B cell (primary cell): ENCODE results near the gene ASB11. TPM values are rescaled to one million over a fixed set of nuclear protein-coding genes. Genes with fewer than 3 reads are reported as not detected.

Experiments
- ATAC-seq: fragments of 200-7000 bp; cut with Tn5 transposase; one replicate; pipeline ENCODE4 v1.10.0; 2021; ENCODE audit warnings: low read depth, mild to moderate bottlenecking, moderate number of reproducible peaks, moderate library complexity
- CTCF ChIA-PET: fragments of 350-600 bp; sonication (Branson Sonifier 250); formaldehyde crosslinking; loops from one replicate; lab custom pipeline; 2021; ENCODE audit warnings: antibody characterized with exemption, inconsistent platforms; lab: Charles Lee
- POLR2A ChIA-PET: fragments of 350-600 bp; sonication (Branson Sonifier 250); formaldehyde crosslinking; loops from one replicate; lab custom pipeline; 2021; ENCODE audit warnings: antibody characterized with exemption; lab: Charles Lee
- DNase-seq: peaks from one replicate; pipeline ENCODE4 v3.0.0; 2013
- H2AFZ ChIP-seq: 2 replicates; pipeline ENCODE4 v1.6.1; 2012; ENCODE audit warnings: mild to moderate bottlenecking, low read depth, low read length; ENCODE audit not compliant: insufficient read depth, poor library complexity, severe bottlenecking
- H3K27ac ChIP-seq, 2 donors: 1 replicate in 1 of 2; 2 replicates in 1 of 2; pipeline ENCODE4 v1.5.1; 2012 to 2013; ENCODE audit warnings: low read length in 2 of 2, mild to moderate bottlenecking in 2 of 2, moderate library complexity in 1 of 2
- H3K27me3 ChIP-seq, 4 experiments: fragments of 200-600 bp in 1 of 4; sonication (generic) in 1 of 4; replicated peaks in 1 of 4; 1 replicate in 2 of 4; 2 replicates in 2 of 4; pipeline versions ENCODE4 v1.6.1 to v1.7.0; 2013 to 2016; ENCODE audit warnings: low read length in 3 of 4, mild to moderate bottlenecking in 2 of 4, mixed read lengths in 1 of 4, moderate library complexity in 1 of 4; ENCODE audit not compliant: insufficient read depth in 4 of 4, control insufficient read depth in 3 of 4; ENCODE audit errors: control extremely low read depth in 1 of 4
- H3K36me3 ChIP-seq, 2 experiments: replicated peaks in 1 of 2; 1 replicate in 1 of 2; 2 replicates in 1 of 2; pipeline versions ENCODE4 v1.6.1 to v1.7.1; 2013; ENCODE audit warnings: low read length in 1 of 2; ENCODE audit not compliant: insufficient read depth in 2 of 2, control insufficient read depth in 1 of 2; ENCODE audit errors: control extremely low read depth in 1 of 2, extremely low read depth in 1 of 2
- H3K4me1 ChIP-seq, 2 donors: fragments of 200-600 bp in 1 of 2; sonication (generic) in 1 of 2; 1 replicate in 1 of 2; 2 replicates in 1 of 2; pipeline versions ENCODE4 v1.5.1 to v1.6.1; 2013 to 2017; ENCODE audit warnings: low read length in 2 of 2; ENCODE audit not compliant: control insufficient read depth in 2 of 2, insufficient read depth in 2 of 2
- H3K4me2 ChIP-seq: replicated peaks from 2 replicates; pipeline ENCODE3; 2012; ENCODE audit warnings: mild to moderate bottlenecking, low read depth, low read length; ENCODE audit not compliant: poor library complexity, severe bottlenecking
- H3K4me3 ChIP-seq, 5 experiments: fragments of 200-600 bp in 1 of 5; sonication (generic) in 1 of 5; 1 replicate in 3 of 5; 2 replicates in 2 of 5; pipeline versions ENCODE4 v1.5.1 to v1.7.0; 2011 to 2016; ENCODE audit warnings: low read length in 4 of 5, mild to moderate bottlenecking in 4 of 5, low read depth in 2 of 5, control low read depth in 1 of 5, moderate library complexity in 1 of 5; ENCODE audit not compliant: insufficient read depth in 1 of 5; ENCODE audit errors: control extremely low read depth in 1 of 5, extremely low read depth in 1 of 5
- H3K79me2 ChIP-seq: fragments of 200-600 bp; sonication (generic); one replicate; pipeline ENCODE4 v1.6.0; 2016; ENCODE audit warnings: low read length; ENCODE audit not compliant: control insufficient read depth, insufficient read depth
- H3K9ac ChIP-seq: fragments of 200-600 bp; sonication (generic); 2 replicates; pipeline ENCODE4 v1.6.1; 2017; ENCODE audit warnings: mild to moderate bottlenecking, low read length, moderate library complexity
- H3K9me3 ChIP-seq, 3 donors: one replicate each; pipeline versions ENCODE4 v1.6.1 to v1.7.1; 2013; ENCODE audit warnings: low read length in 2 of 3; ENCODE audit not compliant: control insufficient read depth in 2 of 3, insufficient read depth in 1 of 3; ENCODE audit errors: control extremely low read depth in 1 of 3
- H4K20me1 ChIP-seq: 2 replicates; pipeline ENCODE4 v1.6.0; 2012; ENCODE audit warnings: mild to moderate bottlenecking, low read length; ENCODE audit not compliant: insufficient read depth, control insufficient read depth, poor library complexity, severe bottlenecking
- H3K27ac Mint-ChIP-seq: one replicate; pipeline ENCODE4 v1.8.0; 2021; ENCODE audit warnings: mixed read lengths
- H3K27me3 Mint-ChIP-seq: one replicate; pipeline ENCODE4 v1.8.0; 2021; ENCODE audit warnings: mixed read lengths
- H3K4me1 Mint-ChIP-seq: one replicate; pipeline ENCODE4 v1.8.0; 2021; ENCODE audit warnings: mixed read lengths
- H3K4me3 Mint-ChIP-seq: one replicate; pipeline ENCODE4 v1.8.0; 2021; ENCODE audit warnings: mixed read lengths
- H3K9me3 Mint-ChIP-seq: one replicate; pipeline ENCODE4 v1.8.0; 2022; ENCODE audit warnings: mixed read lengths; ENCODE audit not compliant: insufficient read depth
- CTCF ChIP-seq: fragments of 200-600 bp; IDR thresholded peaks from one replicate; pipeline ENCODE4 v1.8.0; 2022; ENCODE audit warnings: antibody characterized with exemption, mild to moderate bottlenecking
- EZH2 ChIP-seq: IDR thresholded peaks from 2 replicates; pipeline ENCODE4 v1.6.1; 2012; ENCODE audit warnings: borderline replicate concordance, low read depth, mild to moderate bottlenecking, moderate library complexity, low read length; ENCODE audit not compliant: insufficient read depth, poor library complexity, severe bottlenecking
- WGBS: methylation state at CpG from one replicate; pipeline ENCODE4 v1.1.5; 2013; ENCODE audit warnings: missing lambda C conversion rate; ENCODE audit not compliant: insufficient coverage; 5-methylcytosine and 5-hydroxymethylcytosine counted together
- intact Hi-C: fragments of 100-400 bp; cut with micrococcal nuclease; formaldehyde crosslinking; loops from one replicate; pipeline ENCODE4 v1.10.0; 2022
- polyA plus RNA-seq: library from polyadenylated mRNA; depleted of rRNA; stranded (reverse); fragments of >200 nt; gene quantifications from 2 replicates; pipeline ENCODE4 v1.2.3, GENCODE V29; 2012
- total RNA-seq, 2 donors: library from RNA; stranded (reverse); fragments of 120-200 nt in 1 of 2; gene quantifications; 1 replicate in 1 of 2; 2 replicates in 1 of 2; pipeline versions ENCODE4 v1.2.3 to v1.2.4, GENCODE V29; 2013 to 2022

The ASB11 gene
- total and polyA plus RNA-seq, 2 donors (not counting 1 experiment from before 2014, with no cell fraction given), result not detected

- peaks cover 0 to 14% of the 10 kb centered on the region in 2 experiments for H3K36me3 ChIP-seq
- no peak for DNase-seq
- no peak for ATAC-seq
- no peak overlapping the region for H3K27ac ChIP-seq
- H3K4me3 ChIP-seq, result peak overlapping the region; percentile 56 to 93 (median 74)
- WGBS, result 26% methylated on average over 3 of the region's 7 CpGs
- peak overlapping the region; percentile 79 for H3K9ac ChIP-seq
- peaks cover 0 to 8% (median under 1%) of the 10 kb centered on the region in 4 experiments for H3K27me3 ChIP-seq
- Mint-ChIP-seq H3K4me1 (peaks cover 20% of the 10 kb centered on the region), H3K9me3 (no peaks in the 10 kb centered on the region), H3K27me3 (peaks cover 8% of the 10 kb centered on the region), H3K27ac (peak overlapping the region; percentile 94), H3K4me3 (peak overlapping the region; percentile 92)
- H3K9me3 ChIP-seq, result no peaks in the 10 kb centered on the region
- H2AFZ ChIP-seq, result peak overlapping the region; percentile 53
- H3K79me2 ChIP-seq, result peaks cover 10% of the 10 kb centered on the region
- ChIA-PET CTCF (no interaction called here), POLR2A (no interaction called here)
- H3K4me2 ChIP-seq, result peak overlapping the region; percentile 68
- H3K4me1 ChIP-seq, result peaks cover 4 to 15% of the 10 kb centered on the region in 2 donors
- H4K20me1 ChIP-seq, result no peaks in the 10 kb centered on the region
- no peak for TF ChIP-seq EZH2
- no peak for TF ChIP-seq CTCF
- intact Hi-C loops, result loop anchor here (2.0 to 10.0 kb wide), 4 partner anchors 340 to 1384 kb away; partner anchors contain the start of genes AP1S2 and SYAP1
These were observed 19.1 kb upstream of the ASB11 start for GRCh38 chrX:15334561-15334960.

- WGBS, result 100% methylated on average over 1 of the region's 2 CpGs
- H3K4me1 ChIP-seq, result no peaks in the 10 kb centered on the region
- no peak for DNase-seq
- no peak overlapping the region for H3K27ac ChIP-seq
- no peak for TF ChIP-seq CTCF
- no peaks in the 10 kb centered on the region for H4K20me1 ChIP-seq
- peaks cover 5% of the 10 kb centered on the region for H3K79me2 ChIP-seq
- H3K4me3 ChIP-seq, result no peak overlapping the region
- Mint-ChIP-seq H3K9me3 (no peaks in the 10 kb centered on the region), H3K4me1 (peaks cover 3% of the 10 kb centered on the region), H3K27ac (no peak overlapping the region), H3K4me3 (no peak overlapping the region), H3K27me3 (no peaks in the 10 kb centered on the region)
- ChIA-PET CTCF (no interaction called here), POLR2A (no interaction called here)
- no peak for ATAC-seq
- intact Hi-C loops, result no loop called here
- H3K9me3 ChIP-seq, result no peaks in the 10 kb centered on the region
- H3K9ac ChIP-seq, result no peak overlapping the region
- no peaks in the 10 kb centered on the region for H3K27me3 ChIP-seq
- no peak overlapping the region for H3K4me2 ChIP-seq
- no peak overlapping the region for H2AFZ ChIP-seq
- peaks cover 0 to 23% of the 10 kb centered on the region in 2 experiments for H3K36me3 ChIP-seq
These were observed 13.4 kb upstream of the ASB11 start for GRCh38 chrX:15328821-15329220.
